Measurements from ENCODE around the gene SPPL3. TPM values are rescaled to one million over a fixed set of nuclear protein-coding genes. Genes with fewer than 3 reads are reported as not detected.

The SPPL3 gene
- total RNA-seq, 1 donor from 2014 or later: 56.8 TPM

GRCh38 chr12:120758798-120759590 lies 145.2 kb downstream of the SPPL3 start:
- no peak overlapping the region for H3K27ac Mint-ChIP-seq (ENCODE audit: unreplicated experiment)
- H3K4me1 Mint-ChIP-seq: peaks cover 14% of the 10 kb centered on the region
- TF ChIP-seq, protein P1, sequence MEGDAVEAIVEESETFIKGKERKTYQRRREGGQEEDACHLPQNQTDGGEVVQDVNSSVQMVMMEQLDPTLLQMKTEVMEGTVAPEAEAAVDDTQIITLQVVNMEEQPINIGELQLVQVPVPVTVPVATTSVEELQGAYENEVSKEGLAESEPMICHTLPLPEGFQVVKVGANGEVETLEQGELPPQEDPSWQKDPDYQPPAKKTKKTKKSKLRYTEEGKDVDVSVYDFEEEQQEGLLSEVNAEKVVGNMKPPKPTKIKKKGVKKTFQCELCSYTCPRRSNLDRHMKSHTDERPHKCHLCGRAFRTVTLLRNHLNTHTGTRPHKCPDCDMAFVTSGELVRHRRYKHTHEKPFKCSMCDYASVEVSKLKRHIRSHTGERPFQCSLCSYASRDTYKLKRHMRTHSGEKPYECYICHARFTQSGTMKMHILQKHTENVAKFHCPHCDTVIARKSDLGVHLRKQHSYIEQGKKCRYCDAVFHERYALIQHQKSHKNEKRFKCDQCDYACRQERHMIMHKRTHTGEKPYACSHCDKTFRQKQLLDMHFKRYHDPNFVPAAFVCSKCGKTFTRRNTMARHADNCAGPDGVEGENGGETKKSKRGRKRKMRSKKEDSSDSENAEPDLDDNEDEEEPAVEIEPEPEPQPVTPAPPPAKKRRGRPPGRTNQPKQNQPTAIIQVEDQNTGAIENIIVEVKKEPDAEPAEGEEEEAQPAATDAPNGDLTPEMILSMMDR (conservative IDR thresholded peaks at IDR 0.05): no peak
- H3K36me3 Mint-ChIP-seq (ENCODE audit: low read depth): peaks cover 3% of the 10 kb centered on the region
- no peaks in the 10 kb centered on the region for H3K27me3 Mint-ChIP-seq (ENCODE audit: low read depth)
- no peak overlapping the region for H3K4me3 Mint-ChIP-seq
- DNase-seq (ENCODE audit: low read depth, low spot score): no peak
- peaks cover 5% of the 10 kb centered on the region for H3K9me3 Mint-ChIP-seq

- TF ChIP-seq, protein P1 (conservative IDR thresholded peaks at IDR 0.05): no peak
- Mint-ChIP-seq H3K27me3 (ENCODE audit: low read depth) (no peaks in the 10 kb centered on the region), H3K36me3 (ENCODE audit: low read depth) (peaks cover 3% of the 10 kb centered on the region), H3K4me3 (no peak overlapping the region), H3K27ac (ENCODE audit: unreplicated experiment) (no peak overlapping the region), H3K4me1 (peaks cover 14% of the 10 kb centered on the region), H3K9me3 (peaks cover 5% of the 10 kb centered on the region)
- DNase-seq (ENCODE audit: low read depth, low spot score): no peak
Observed at GRCh38 chr12:120757949-120758348, 146.2 kb downstream of the SPPL3 start.

DNA sequence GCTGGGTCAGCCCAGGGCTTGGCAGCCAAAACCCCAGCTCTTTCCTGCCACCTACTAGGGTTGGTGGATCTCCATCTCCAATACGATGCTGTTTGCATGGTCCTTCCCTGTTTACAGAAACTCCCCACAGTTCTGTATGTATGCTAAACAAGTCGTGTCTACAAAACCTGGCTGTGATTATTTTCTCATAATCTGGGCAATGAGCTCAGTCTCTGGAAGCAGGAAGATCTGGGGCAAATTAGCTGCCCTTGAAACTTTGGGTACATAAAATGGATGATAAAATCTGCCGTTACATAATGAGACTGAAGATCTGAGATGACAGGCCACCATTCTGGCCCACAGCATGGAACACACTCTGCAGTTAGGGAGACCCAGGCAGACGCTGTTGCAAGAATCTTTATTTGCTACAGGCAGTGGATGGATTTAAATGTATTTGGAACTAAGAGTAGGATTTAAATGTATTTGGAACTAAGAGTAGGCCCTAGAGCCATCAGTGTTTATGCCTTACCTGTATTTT lies 146.9 kb downstream of the SPPL3 start:
- Mint-ChIP-seq H3K27me3 (ENCODE audit: low read depth) (no peaks in the 10 kb centered on the region), H3K27ac (ENCODE audit: unreplicated experiment) (no peak overlapping the region), H3K4me3 (no peak overlapping the region), H3K9me3 (peaks cover 5% of the 10 kb centered on the region), H3K36me3 (ENCODE audit: low read depth) (peaks cover 3% of the 10 kb centered on the region), H3K4me1 (peaks cover 14% of the 10 kb centered on the region)
- DNase-seq (ENCODE audit: low read depth, low spot score): no peak
- TF ChIP-seq, protein P1 (conservative IDR thresholded peaks at IDR 0.05): no peak

DNA sequence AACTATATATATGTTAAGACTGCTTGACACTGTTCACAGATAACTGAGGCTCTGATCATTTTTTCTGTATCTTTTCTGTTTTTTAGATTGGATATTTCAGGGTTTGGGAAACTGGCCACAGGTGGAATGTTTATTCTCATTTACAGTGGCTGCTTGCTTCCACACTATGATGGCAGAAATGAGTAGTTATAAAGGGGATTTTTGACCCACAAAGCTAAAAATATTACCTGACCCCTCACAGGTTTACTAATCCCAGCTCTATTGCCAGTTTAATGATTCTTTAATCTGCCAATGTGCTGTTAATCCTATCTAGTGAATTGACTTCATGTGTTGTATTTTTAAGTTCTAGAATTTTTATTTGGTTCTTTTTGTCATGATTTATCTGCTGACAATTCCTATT lies 148.9 kb downstream of the SPPL3 start:
- DNase-seq (ENCODE audit: low read depth, low spot score): no peak
- peaks cover 5% of the 10 kb centered on the region for H3K9me3 Mint-ChIP-seq
- H3K36me3 Mint-ChIP-seq (ENCODE audit: low read depth): no peaks in the 10 kb centered on the region
- H3K27ac Mint-ChIP-seq (ENCODE audit: unreplicated experiment): no peak overlapping the region
- peaks cover 3% of the 10 kb centered on the region for H3K27me3 Mint-ChIP-seq (ENCODE audit: low read depth)
- no peaks in the 10 kb centered on the region for H3K4me1 Mint-ChIP-seq
- H3K4me3 Mint-ChIP-seq: no peak overlapping the region
- TF ChIP-seq, protein P1 (conservative IDR thresholded peaks at IDR 0.05): no peak

DNA sequence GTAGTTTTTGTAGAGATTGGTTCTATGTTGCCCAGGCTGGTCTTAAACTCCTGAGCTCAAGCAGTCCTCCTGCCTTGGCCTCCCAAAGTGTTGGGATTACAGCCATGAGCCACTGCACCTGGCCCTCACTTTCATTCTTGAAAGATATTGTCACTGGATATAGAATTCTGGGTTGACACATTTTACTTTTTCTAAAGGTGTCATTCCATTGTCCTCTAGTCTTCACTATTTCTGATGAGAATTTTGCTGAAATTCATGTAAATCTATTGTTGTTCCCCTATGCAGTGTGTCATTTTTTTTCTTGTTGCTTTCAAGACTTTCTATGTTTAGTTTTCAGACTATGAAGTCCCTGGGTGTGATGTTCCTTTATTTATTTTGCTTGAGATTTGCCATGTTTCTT lies 149.4 kb downstream of the SPPL3 start:
- peaks cover 3% of the 10 kb centered on the region for H3K27me3 Mint-ChIP-seq (ENCODE audit: low read depth)
- no peak overlapping the region for H3K4me3 Mint-ChIP-seq
- H3K9me3 Mint-ChIP-seq: peaks cover 5% of the 10 kb centered on the region
- no peaks in the 10 kb centered on the region for H3K4me1 Mint-ChIP-seq
- H3K36me3 Mint-ChIP-seq (ENCODE audit: low read depth): no peaks in the 10 kb centered on the region
- TF ChIP-seq, protein P1 (conservative IDR thresholded peaks at IDR 0.05): no peak
- H3K27ac Mint-ChIP-seq (ENCODE audit: unreplicated experiment): no peak overlapping the region
- no peak for DNase-seq (ENCODE audit: low read depth, low spot score)

Data from neural crest cell (in vitro differentiated cells).